HEK293 (cell line): ENCODE data around the gene CROCC.

Experiments
- CTCF ChIP-seq: fragments of 450-650 bp; formaldehyde crosslinking; IDR thresholded peaks from 2 replicates; pipeline ENCODE4 v1.5.1; 2016; ENCODE audit warnings: missing biosample characterization, missing genetic modification characterization
- REST ChIP-seq: fragments of 450-650 bp; formaldehyde crosslinking; IDR thresholded peaks from 2 replicates; pipeline ENCODE4 v1.5.1; 2016; ENCODE audit warnings: missing biosample characterization, missing genetic modification characterization
- ZBTB21 ChIP-seq: fragments of 450-650 bp; formaldehyde crosslinking; IDR thresholded peaks from 2 replicates; pipeline ENCODE4 v1.5.1; 2017; ENCODE audit warnings: missing biosample characterization, missing genetic modification characterization
- ZNF138 ChIP-seq: fragments of 450-650 bp; formaldehyde crosslinking; IDR thresholded peaks from 2 replicates; pipeline ENCODE4 v1.5.1; 2016; ENCODE audit warnings: missing biosample characterization, missing genetic modification characterization, borderline replicate concordance
- ZNF140 ChIP-seq: fragments of 450-650 bp; formaldehyde crosslinking; IDR thresholded peaks from 2 replicates; pipeline ENCODE4 v1.5.1; 2016; ENCODE audit warnings: missing biosample characterization, missing genetic modification characterization
- ZNF335 ChIP-seq: fragments of 450-650 bp; formaldehyde crosslinking; conservative IDR thresholded peaks from 2 replicates; pipeline ENCODE4 v1.5.1; 2016; ENCODE audit warnings: missing biosample characterization, missing genetic modification characterization

- TF ChIP-seq CTCF (tag by site-specific recombination) (no peak), ZNF335 (no peak), ZNF140 (no peak), ZBTB21 (no peak), ZNF138 (tag by site-specific recombination) (no peak), REST (no peak)
Measured at GRCh38 chr1:16967962-16968361, 46.2 kb downstream of the CROCC start.
